HG02798 (cell line): ENCODE results near the gene BFSP1.

Source experiments
- ATAC-seq: cut with Tn5 transposase; IDR thresholded peaks from one replicate; pipeline ENCODE4 v1.9.1; 2021; ENCODE audit warnings: mild to moderate bottlenecking; ENCODE audit not compliant: unreplicated experiment, poor library complexity

Gene BFSP1

GRCh38 chr20:17558154-17558940 lies 27.2 kb upstream of the BFSP1 start:
- ATAC-seq = no peak

GRCh38 chr20:17557675-17558006 lies 26.5 kb upstream of the BFSP1 start:
- no peak for ATAC-seq

GRCh38 chr20:17556837-17557674 lies 25.9 kb upstream of the BFSP1 start:
- no peak for ATAC-seq

GRCh38 chr20:17555106-17555505 lies 23.9 kb upstream of the BFSP1 start:
- ATAC-seq = no peak

GRCh38 chr20:17549131-17549530 lies 18.0 kb upstream of the BFSP1 start:
- ATAC-seq = no peak

- no peak for ATAC-seq
Measured at GRCh38 chr20:17545127-17545526, 13.9 kb upstream of the BFSP1 start.

GRCh38 chr20:17543531-17544131 lies 12.5 kb upstream of the BFSP1 start:
- ATAC-seq = no peak

- no peak for ATAC-seq
Measured at GRCh38 chr20:17542993-17543412, 11.8 kb upstream of the BFSP1 start.

- no peak for ATAC-seq
Measured at GRCh38 chr20:17542481-17542880, 11.3 kb upstream of the BFSP1 start.

- ATAC-seq = no peak
Measured at GRCh38 chr20:17541996-17542395, 10.8 kb upstream of the BFSP1 start.

- ATAC-seq = no peak
Measured at GRCh38 chr20:17541596-17541995, 10.4 kb upstream of the BFSP1 start.

- no peak for ATAC-seq
Measured at GRCh38 chr20:17538517-17539170, 7.5 kb upstream of the BFSP1 start.

GRCh38 chr20:17537959-17538358 lies 6.8 kb upstream of the BFSP1 start:
- no peak for ATAC-seq

GRCh38 chr20:17536944-17537444 lies 5.8 kb upstream of the BFSP1 start:
- ATAC-seq = peak; percentile 92

- ATAC-seq = no peak
Measured at GRCh38 chr20:17534077-17534476, 2.9 kb upstream of the BFSP1 start.

GRCh38 chr20:17533396-17533795 lies 2.2 kb upstream of the BFSP1 start:
- no peak for ATAC-seq

- no peak for ATAC-seq
Measured at GRCh38 chr20:17531665-17532025, 466 bp upstream of the BFSP1 start.

GRCh38 chr20:17530153-17530552 lies 1.0 kb downstream of the BFSP1 start:
- ATAC-seq = no peak

GRCh38 chr20:17529586-17529985 lies 1.6 kb downstream of the BFSP1 start:
- no peak for ATAC-seq

GRCh38 chr20:17525650-17526049 lies 5.5 kb downstream of the BFSP1 start:
- ATAC-seq = peak; percentile 73

- ATAC-seq = no peak
Measured at GRCh38 chr20:17525132-17525531, 6.0 kb downstream of the BFSP1 start.
